ENCODE results near the gene RYR2. TPM values are rescaled to one million over a fixed set of nuclear protein-coding genes. Genes with fewer than 3 reads are reported as not detected.
A peak's percentile ranks its signal among the peaks of the same experiment; 100 is the strongest.

Gene RYR2
- total RNA-seq, 1 donor from 2014 or later = 4.8 TPM

- Histone ChIP-seq H3K27me3 (ENCODE audit: low read depth) (peaks cover 6% of the 10 kb centered on the region), H3K9me3 (no peaks in the 10 kb centered on the region), H3K4me3 (no peak overlapping the region), H3K27ac (no peak overlapping the region), H3K36me3 (no peaks in the 10 kb centered on the region), H3K4me1 (no peaks in the 10 kb centered on the region)
- intact Hi-C loops (cut with DNase I) = no loop called here
- TF ChIP-seq, protein P1, sequence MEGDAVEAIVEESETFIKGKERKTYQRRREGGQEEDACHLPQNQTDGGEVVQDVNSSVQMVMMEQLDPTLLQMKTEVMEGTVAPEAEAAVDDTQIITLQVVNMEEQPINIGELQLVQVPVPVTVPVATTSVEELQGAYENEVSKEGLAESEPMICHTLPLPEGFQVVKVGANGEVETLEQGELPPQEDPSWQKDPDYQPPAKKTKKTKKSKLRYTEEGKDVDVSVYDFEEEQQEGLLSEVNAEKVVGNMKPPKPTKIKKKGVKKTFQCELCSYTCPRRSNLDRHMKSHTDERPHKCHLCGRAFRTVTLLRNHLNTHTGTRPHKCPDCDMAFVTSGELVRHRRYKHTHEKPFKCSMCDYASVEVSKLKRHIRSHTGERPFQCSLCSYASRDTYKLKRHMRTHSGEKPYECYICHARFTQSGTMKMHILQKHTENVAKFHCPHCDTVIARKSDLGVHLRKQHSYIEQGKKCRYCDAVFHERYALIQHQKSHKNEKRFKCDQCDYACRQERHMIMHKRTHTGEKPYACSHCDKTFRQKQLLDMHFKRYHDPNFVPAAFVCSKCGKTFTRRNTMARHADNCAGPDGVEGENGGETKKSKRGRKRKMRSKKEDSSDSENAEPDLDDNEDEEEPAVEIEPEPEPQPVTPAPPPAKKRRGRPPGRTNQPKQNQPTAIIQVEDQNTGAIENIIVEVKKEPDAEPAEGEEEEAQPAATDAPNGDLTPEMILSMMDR (IDR thresholded peaks at IDR 0.05) = no peak
- DNase-seq (no peak), ATAC-seq (no peak)
These were observed 63.8 kb downstream of the RYR2 start for GRCh38 chr1:237105826-237106225.

DNA sequence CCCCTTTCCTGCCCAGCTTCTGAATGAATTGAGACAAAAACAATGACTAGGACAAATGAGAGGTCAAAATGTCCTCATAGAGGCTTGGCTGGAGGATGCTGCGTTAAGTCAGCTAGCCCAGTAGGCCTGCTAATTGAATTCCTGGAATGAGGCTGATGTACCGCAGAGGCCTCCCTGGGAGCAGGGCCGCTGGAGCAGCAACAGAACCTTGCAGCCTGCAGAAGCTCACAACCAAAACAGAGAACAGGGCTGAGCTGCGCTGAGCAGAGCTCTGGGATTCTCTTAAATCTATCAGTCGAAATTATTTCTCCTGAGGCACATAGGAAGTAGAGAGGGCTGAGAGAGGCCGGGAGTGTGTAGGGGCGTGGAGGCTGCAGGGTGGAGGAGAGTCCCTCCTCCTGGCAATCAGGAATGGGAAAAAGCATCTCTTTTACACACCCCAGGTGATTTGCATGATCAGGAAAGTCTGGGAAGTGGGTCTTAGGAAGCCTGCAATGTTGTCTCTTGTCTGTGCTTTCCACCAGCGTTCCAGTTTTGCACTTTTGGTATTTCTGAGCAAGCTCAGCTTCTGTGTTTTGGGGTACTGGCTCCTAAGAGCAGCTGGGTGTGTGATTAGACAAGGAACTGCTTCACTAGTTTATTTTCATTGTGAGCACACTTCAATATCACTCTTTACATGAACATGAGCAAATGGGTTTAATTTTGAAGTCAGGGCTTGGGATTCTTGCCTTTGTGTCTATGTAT is 66.5 kb downstream of the RYR2 start:
- Histone ChIP-seq H3K9me3 (no peaks in the 10 kb centered on the region), H3K27me3 (ENCODE audit: low read depth) (peaks cover 6% of the 10 kb centered on the region), H3K27ac (no peak overlapping the region), H3K4me1 (no peaks in the 10 kb centered on the region), H3K36me3 (no peaks in the 10 kb centered on the region), H3K4me3 (no peak overlapping the region)
- DNase-seq (no peak), ATAC-seq (peak in 1 of 2 donors; percentile 38)
- intact Hi-C loops (cut with DNase I) = no loop called here
- TF ChIP-seq, protein P1 (IDR thresholded peaks at IDR 0.05) = no peak

DNA sequence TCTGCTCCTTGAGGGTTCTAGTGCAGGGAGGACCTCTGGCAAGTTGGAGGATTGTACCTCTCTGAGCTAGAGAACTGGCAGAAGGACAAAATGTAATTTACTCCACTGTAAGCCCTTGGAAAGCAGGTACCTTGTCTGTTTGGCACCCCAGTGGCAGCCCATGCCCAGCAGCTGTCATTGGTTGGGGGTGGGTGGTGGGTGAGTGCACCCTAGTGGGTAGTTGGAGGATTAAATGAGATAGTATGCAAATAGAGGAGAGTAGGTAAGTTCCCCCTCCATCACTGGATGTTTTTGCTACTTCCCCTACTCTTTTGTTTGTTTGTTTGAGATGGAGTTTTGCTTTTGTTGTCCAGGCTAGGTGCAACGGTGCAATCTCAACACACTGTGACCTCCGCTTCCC is 69.8 kb downstream of the RYR2 start:
- Histone ChIP-seq H3K4me3 (no peak overlapping the region), H3K27me3 (ENCODE audit: low read depth) (no peaks in the 10 kb centered on the region), H3K4me1 (no peaks in the 10 kb centered on the region), H3K27ac (no peak overlapping the region), H3K9me3 (no peaks in the 10 kb centered on the region), H3K36me3 (no peaks in the 10 kb centered on the region)
- no peak for DNase-seq
- intact Hi-C loops (cut with DNase I) = no loop called here
- ATAC-seq = no peak
- TF ChIP-seq, protein P1 (IDR thresholded peaks at IDR 0.05) = no peak

DNA sequence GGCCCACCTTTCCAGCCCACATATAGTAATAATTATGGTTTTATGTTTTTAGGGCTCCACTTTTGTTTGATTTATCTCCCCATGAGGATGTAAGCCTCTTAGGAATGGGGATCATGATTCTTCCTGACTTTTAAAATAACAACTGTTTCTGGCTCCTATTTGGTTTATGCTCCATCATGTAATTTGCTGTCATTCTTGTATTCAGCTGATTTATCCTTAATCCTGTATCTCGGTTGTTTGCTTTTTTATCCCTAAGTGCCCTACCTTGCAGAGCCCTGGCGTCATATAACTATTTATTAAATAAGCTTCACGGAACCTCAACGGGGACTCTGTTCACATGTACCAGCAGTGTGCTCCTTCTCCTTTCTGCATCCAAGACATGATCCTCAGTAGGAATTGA is 70.7 kb downstream of the RYR2 start:
- no peaks in the 10 kb centered on the region for H3K27me3 ChIP-seq (ENCODE audit: low read depth)
- H3K4me3 ChIP-seq = no peak overlapping the region
- H3K4me1 ChIP-seq = no peaks in the 10 kb centered on the region
- no peaks in the 10 kb centered on the region for H3K9me3 ChIP-seq
- intact Hi-C loops (cut with DNase I) = no loop called here
- TF ChIP-seq, protein P1 (IDR thresholded peaks at IDR 0.05) = no peak
- H3K27ac ChIP-seq = no peak overlapping the region
- ATAC-seq (no peak), DNase-seq (no peak)
- no peaks in the 10 kb centered on the region for H3K36me3 ChIP-seq

GRCh38 chr1:237115035-237115434 is 73.1 kb downstream of the RYR2 start:
- intact Hi-C loops (cut with DNase I) = no loop called here
- Histone ChIP-seq H3K9me3 (no peaks in the 10 kb centered on the region), H3K27ac (no peak overlapping the region), H3K36me3 (no peaks in the 10 kb centered on the region), H3K4me3 (no peak overlapping the region), H3K27me3 (ENCODE audit: low read depth) (no peaks in the 10 kb centered on the region), H3K4me1 (no peaks in the 10 kb centered on the region)
- TF ChIP-seq, protein P1 (IDR thresholded peaks at IDR 0.05) = no peak
- DNase-seq (no peak), ATAC-seq (peak in 1 of 2 donors; percentile 31)

Measured in lower lobe of right lung (tissue), 2 donors.